Prostate gland (tissue), 2 donors: ENCODE measurements around the gene SUPT3H. TPM values are rescaled to one million over a fixed set of nuclear protein-coding genes. Genes with fewer than 3 reads are reported as not detected.
"Not testable (repeated sequence)": the region's sequence is repeated elsewhere in the genome, so short reads cannot be mapped to it uniquely, and the experiment has no call there.

ENCODE experiments used
- DNase-seq: peaks from one replicate; pipeline ENCODE4 v3.0.0-alpha.2; 2019; ENCODE audit warnings: low spot score
- H3K27ac ChIP-seq, 2 donors: fragments of 200-600 bp; sonication (generic); 2 replicates each; pipeline ENCODE4 v1.5.1; 2017 to 2019
- H3K27me3 ChIP-seq: fragments of 200-600 bp; sonication (generic); replicated peaks from 2 replicates; pipeline ENCODE4 v1.5.1; 2019; ENCODE audit not compliant: insufficient read depth
- H3K36me3 ChIP-seq, 2 donors: fragments of 200-600 bp; sonication (generic); 1 replicate in 1 of 2; 2 replicates in 1 of 2; pipeline versions ENCODE4 v1.5.1 to v1.8.1; 2017 to 2019
- H3K4me1 ChIP-seq: fragments of 200-600 bp; sonication (generic); replicated peaks from 2 replicates; pipeline ENCODE4 v1.5.1; 2019
- H3K4me3 ChIP-seq, 2 donors: fragments of 200-600 bp; sonication (generic); 2 replicates each; pipeline ENCODE4 v1.5.1; 2017 to 2019
- H3K9me3 ChIP-seq: fragments of 200-600 bp; sonication (generic); 2 replicates; pipeline ENCODE4 v1.5.1; 2017
- POLR2A ChIP-seq: fragments of 450-650 bp; IDR thresholded peaks from one replicate; pipeline ENCODE4 v1.6.1; 2016; ENCODE audit warnings: antibody characterized with exemption, mild to moderate bottlenecking
- POLR2AphosphoS5 ChIP-seq: sonication (generic); formaldehyde crosslinking; IDR thresholded peaks from one replicate; pipeline ENCODE4 v1.6.1; 2017; ENCODE audit warnings: antibody characterized with exemption
- WGBS: methylation state at CpG from one replicate; pipeline ENCODE4 v1.1.5; 2018; 5-methylcytosine and 5-hydroxymethylcytosine counted together
- intact Hi-C: fragments of 100-400 bp; cut with DNase I; formaldehyde crosslinking; loops from one replicate; pipeline ENCODE4 v1.14.2; 2022
- total RNA-seq, 2 donors: library from RNA; depleted of rRNA; stranded (reverse); fragments of >200 nt; gene quantifications; one replicate each; pipeline ENCODE4 v1.1.0, GENCODE V29; 2016
- TF ChIP-seq, protein P1 (sequence below), 4 experiments: fragments of 200-600 bp in 2 of 4; fragments of 450-650 bp in 2 of 4; sonication (generic) in 2 of 4; IDR thresholded peaks; 1 replicate in 3 of 4; 2 replicates in 1 of 4; pipeline ENCODE4 v1.5.1; 2016 to 2019; ENCODE audit warnings: antibody characterized with exemption in 4 of 4, mild to moderate bottlenecking in 2 of 4, moderate library complexity in 2 of 4

The SUPT3H gene
- total RNA-seq, 2 donors from 2014 or later = 4.6 to 13.1 TPM

DNA sequence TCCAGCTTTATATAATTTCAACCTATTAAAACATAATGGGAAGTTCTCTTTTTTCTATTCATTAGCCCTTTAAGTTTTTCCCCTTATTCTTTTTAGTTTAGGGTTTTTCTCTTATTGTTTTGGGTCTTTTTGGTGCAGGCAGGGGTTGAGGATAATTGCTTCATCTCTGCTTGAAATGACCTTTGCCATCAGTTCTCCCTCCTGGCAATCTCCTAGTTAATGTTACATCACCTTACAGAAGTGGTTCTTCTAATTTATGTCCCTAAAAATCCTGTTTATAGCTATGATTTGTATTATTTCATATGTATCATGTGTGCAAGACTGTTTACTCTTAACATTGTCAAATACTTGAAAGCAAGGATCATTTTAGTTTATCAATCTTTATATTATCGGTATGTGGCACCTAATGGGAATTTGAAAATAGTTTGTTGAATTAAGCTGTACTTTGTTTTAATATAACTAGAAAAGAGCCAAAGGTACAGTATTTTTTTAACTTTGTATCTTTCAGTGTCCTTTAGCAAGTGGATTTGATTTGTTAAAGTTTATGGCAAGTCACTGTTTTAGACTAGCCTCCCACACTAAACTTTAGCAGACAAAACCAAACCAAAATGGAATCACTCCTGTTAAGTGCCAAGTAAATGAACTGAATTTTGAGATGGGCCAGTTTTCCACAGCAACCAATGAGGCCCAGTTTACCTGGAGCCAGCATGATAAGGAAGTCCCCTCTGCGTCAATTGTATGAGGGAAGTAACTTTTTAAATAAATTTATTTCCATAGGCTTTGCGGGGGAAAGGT, 76.2 kb downstream of the SUPT3H start:
- intact Hi-C loops = no loop called here
- no peak overlapping the region for H3K4me3 ChIP-seq
- DNase-seq = no peak
- H3K9me3 ChIP-seq = no peaks in the 10 kb centered on the region
- H3K4me1 ChIP-seq = no peaks in the 10 kb centered on the region
- no peaks in the 10 kb centered on the region for H3K36me3 ChIP-seq
- TF ChIP-seq POLR2A = no peak
- TF ChIP-seq, protein P1, sequence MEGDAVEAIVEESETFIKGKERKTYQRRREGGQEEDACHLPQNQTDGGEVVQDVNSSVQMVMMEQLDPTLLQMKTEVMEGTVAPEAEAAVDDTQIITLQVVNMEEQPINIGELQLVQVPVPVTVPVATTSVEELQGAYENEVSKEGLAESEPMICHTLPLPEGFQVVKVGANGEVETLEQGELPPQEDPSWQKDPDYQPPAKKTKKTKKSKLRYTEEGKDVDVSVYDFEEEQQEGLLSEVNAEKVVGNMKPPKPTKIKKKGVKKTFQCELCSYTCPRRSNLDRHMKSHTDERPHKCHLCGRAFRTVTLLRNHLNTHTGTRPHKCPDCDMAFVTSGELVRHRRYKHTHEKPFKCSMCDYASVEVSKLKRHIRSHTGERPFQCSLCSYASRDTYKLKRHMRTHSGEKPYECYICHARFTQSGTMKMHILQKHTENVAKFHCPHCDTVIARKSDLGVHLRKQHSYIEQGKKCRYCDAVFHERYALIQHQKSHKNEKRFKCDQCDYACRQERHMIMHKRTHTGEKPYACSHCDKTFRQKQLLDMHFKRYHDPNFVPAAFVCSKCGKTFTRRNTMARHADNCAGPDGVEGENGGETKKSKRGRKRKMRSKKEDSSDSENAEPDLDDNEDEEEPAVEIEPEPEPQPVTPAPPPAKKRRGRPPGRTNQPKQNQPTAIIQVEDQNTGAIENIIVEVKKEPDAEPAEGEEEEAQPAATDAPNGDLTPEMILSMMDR (IDR thresholded peaks at IDR 0.05) = no peak
- no peak for TF ChIP-seq POLR2AphosphoS5
- WGBS = 65% methylated on average over 3 of the region's 3 CpGs
- no peak overlapping the region for H3K27ac ChIP-seq
- no peaks in the 10 kb centered on the region for H3K27me3 ChIP-seq

DNA sequence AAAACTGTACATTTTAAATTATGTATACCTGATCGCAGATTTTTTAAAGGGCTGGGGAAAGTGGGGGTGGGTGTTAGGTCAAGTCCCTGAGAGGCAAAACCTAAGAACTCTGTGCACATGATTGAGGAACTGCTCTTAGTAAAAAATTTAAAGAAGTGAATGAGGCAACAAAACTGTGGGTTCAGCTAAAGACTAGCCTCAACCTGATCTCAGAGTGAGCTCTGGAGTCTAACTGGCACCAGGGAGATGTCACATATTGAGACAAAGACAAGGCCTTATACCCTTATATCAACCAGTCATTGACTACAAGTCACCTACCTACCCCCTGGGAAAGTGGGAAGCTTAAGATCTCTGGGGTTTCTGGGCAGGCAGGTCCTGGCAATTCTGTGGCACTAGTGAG, 77.0 kb downstream of the SUPT3H start:
- 96% methylated on average over 1 of the region's 1 CpG for WGBS
- DNase-seq = no peak
- no peak for TF ChIP-seq POLR2A
- TF ChIP-seq, protein P1 (IDR thresholded peaks at IDR 0.05) = no peak
- no peak for TF ChIP-seq POLR2AphosphoS5
- Histone ChIP-seq H3K36me3 (no peaks in the 10 kb centered on the region), H3K27ac (no peak overlapping the region), H3K27me3 (no peaks in the 10 kb centered on the region), H3K4me3 (no peak overlapping the region), H3K9me3 (no peaks in the 10 kb centered on the region), H3K4me1 (no peaks in the 10 kb centered on the region)
- intact Hi-C loops = no loop called here

DNA sequence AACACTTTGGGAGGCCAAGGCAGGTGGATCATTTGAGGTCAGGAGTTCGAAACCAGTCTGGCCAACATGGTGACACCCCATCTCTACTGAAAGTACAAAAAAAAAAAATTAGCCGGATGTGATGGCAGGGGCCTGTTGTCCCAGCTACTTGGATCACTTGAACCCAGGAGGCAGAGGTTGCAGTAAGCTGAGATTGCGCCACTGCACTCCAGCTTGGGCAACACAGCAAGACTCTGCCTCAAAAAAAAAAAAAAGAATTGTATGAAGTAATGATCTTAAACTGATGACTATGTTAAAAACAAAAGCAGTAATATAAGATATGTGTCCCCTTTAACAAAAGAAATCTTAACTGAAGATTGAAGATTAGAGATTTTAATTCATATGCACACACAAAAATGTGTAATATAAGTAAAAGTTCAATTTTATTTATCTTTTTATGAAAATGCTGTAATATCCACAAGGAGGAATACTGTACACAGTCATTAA, 78.6 kb downstream of the SUPT3H start:
- Histone ChIP-seq H3K27me3 (no peaks in the 10 kb centered on the region), H3K27ac (no peak overlapping the region), H3K4me1 (no peaks in the 10 kb centered on the region), H3K4me3 (no peak overlapping the region), H3K36me3 (no peaks in the 10 kb centered on the region), H3K9me3 (no peaks in the 10 kb centered on the region)
- intact Hi-C loops = no loop called here
- TF ChIP-seq POLR2A (no peak), POLR2AphosphoS5 (no peak)
- TF ChIP-seq, protein P1 (IDR thresholded peaks at IDR 0.05) = no peak
- no peak for DNase-seq
- 97% methylated on average over 3 of the region's 3 CpGs for WGBS

DNA sequence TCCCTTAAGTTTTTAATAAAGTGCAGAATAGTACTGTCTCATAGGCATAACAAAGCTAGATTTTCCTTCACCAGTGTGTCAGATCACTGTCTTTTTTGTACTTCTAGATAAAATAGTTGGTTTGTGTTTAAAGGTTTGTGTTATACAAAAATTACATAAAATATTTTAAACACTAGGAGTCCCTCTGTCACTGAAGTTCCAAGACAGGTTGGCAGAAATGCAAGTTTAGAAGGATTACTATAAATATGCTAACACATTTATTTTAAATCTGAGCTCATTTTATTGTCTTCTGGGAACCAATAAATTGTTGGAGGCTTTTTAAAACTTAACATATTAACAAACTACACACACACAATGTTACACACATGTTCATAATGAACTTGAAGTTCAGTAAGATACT, 80.4 kb downstream of the SUPT3H start:
- H3K4me3 ChIP-seq = no peak overlapping the region
- H3K36me3 ChIP-seq = no peaks in the 10 kb centered on the region
- intact Hi-C loops = no loop called here
- no peaks in the 10 kb centered on the region for H3K4me1 ChIP-seq
- DNase-seq = no peak
- TF ChIP-seq POLR2AphosphoS5 = no peak
- TF ChIP-seq, protein P1 (IDR thresholded peaks at IDR 0.05) = no peak
- TF ChIP-seq POLR2A = no peak
- no peaks in the 10 kb centered on the region for H3K9me3 ChIP-seq
- no peak overlapping the region for H3K27ac ChIP-seq
- no peaks in the 10 kb centered on the region for H3K27me3 ChIP-seq

DNA sequence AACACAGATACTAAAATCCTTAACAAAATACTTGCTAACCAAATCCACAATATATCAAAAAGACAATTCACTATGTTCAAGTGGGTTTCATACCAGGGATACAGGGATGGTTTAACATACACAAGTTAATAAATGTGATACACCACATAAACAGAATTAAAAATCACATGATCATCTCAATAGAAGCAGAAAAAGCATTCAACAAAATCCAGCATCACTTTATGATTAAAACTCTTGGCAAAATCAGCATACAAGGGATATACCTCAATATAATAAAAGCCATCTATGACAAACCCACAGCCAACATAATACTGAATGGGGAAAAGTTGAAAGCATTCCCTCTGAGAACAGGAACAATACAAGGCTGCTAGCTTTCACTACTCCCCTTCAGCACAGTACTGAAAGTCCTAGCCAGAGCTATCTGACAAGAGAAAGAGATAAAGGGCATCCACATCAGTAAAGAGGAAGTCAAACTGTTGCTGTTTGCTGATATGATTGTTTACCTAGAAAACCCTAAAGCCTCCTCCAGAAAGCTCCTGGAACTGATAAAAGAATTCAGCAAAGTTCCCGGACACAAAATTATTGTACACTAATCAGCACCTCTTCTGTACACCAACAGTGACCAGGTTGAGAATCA, 83.6 kb downstream of the SUPT3H start:
- WGBS = 57% methylated on average over 1 of the region's 1 CpG
- DNase-seq, H3K4me3 ChIP-seq: not testable (repeated sequence)

More for the DNA sequence above, 83.6 kb downstream of the SUPT3H start:
- H3K4me1 ChIP-seq, H3K36me3 ChIP-seq, H3K9me3 ChIP-seq, intact Hi-C loops, H3K27me3 ChIP-seq, H3K27ac ChIP-seq: not testable (repeated sequence)
